Coronary artery (tissue), 2 donors: ENCODE measurements around the gene BAHD1.

Experiments used
- DNase-seq: peaks from one replicate; pipeline ENCODE4 v3.0.0-alpha.2; 2017; ENCODE audit warnings: low spot score
- H3K27ac ChIP-seq, 2 donors: fragments of 200-600 bp; sonication (generic); one replicate each; pipeline ENCODE4 v1.5.1; 2016 to 2019
- H3K4me3 ChIP-seq: fragments of 200-600 bp; sonication (generic); 2 replicates; pipeline ENCODE4 v1.5.1; 2016; ENCODE audit warnings: mild to moderate bottlenecking, moderate library complexity
- CTCF ChIP-seq: fragments of 200-600 bp; sonication (generic); IDR thresholded peaks from one replicate; pipeline ENCODE4 v1.5.1; 2019; ENCODE audit warnings: antibody characterized with exemption

BAHD1 gene

GRCh38 chr15:40489274-40490175 lies 48.8 kb downstream of the BAHD1 start:
- no peak for DNase-seq
- Histone ChIP-seq H3K27ac (no peak overlapping the region), H3K4me3 (no peak overlapping the region)
- no peak for TF ChIP-seq CTCF

- DNase-seq, result no peak
- no peak for TF ChIP-seq CTCF
- H3K27ac ChIP-seq, result no peak overlapping the region
- no peak overlapping the region for H3K4me3 ChIP-seq
Observed at GRCh38 chr15:40493089-40493840, 52.5 kb downstream of the BAHD1 start.

- TF ChIP-seq CTCF, result no peak
- no peak for DNase-seq
- no peak overlapping the region for H3K27ac ChIP-seq
Observed at GRCh38 chr15:40495516-40495915, 54.8 kb downstream of the BAHD1 start.

GRCh38 chr15:40498418-40498817 lies 57.7 kb downstream of the BAHD1 start:
- Histone ChIP-seq H3K27ac (no peak overlapping the region), H3K4me3 (no peak overlapping the region)
- no peak for TF ChIP-seq CTCF
- no peak for DNase-seq

More at GRCh38 chr15:40495516-40495915, 54.8 kb downstream of the BAHD1 start:
- no peak overlapping the region for H3K4me3 ChIP-seq

GRCh38 chr15:40498891-40499290 lies 58.1 kb downstream of the BAHD1 start:
- Histone ChIP-seq H3K27ac (no peak overlapping the region), H3K4me3 (no peak overlapping the region)
- no peak for TF ChIP-seq CTCF
- no peak for DNase-seq

- no peak for DNase-seq
Observed at GRCh38 chr15:40499931-40500330, 59.2 kb downstream of the BAHD1 start.

More at GRCh38 chr15:40499931-40500330, 59.2 kb downstream of the BAHD1 start:
- TF ChIP-seq CTCF, result no peak
- H3K4me3 ChIP-seq, result no peak overlapping the region
- H3K27ac ChIP-seq, result no peak overlapping the region
